GM12801 (cell line): ENCODE results near the gene TPST1.

Source experiments
- CTCF ChIP-seq: IDR thresholded peaks from one replicate; pipeline ENCODE4 v1.5.1; 2011; ENCODE audit warnings: control low read depth; ENCODE audit not compliant: insufficient read length; ENCODE audit errors: extremely low read depth

Gene TPST1

GRCh38 chr7:66400400-66400799 lies 195.3 kb downstream of the TPST1 start:
- no peak for TF ChIP-seq CTCF

GRCh38 chr7:66403564-66403963 lies 198.4 kb downstream of the TPST1 start:
- no peak for TF ChIP-seq CTCF

GRCh38 chr7:66409493-66409892 lies 204.4 kb downstream of the TPST1 start:
- no peak for TF ChIP-seq CTCF
